Measurements from ENCODE around the gene KANK2.

GRCh38 chr19:11115895-11116446 is 81.4 kb downstream of the KANK2 start:
- TF ChIP-seq, protein P1, sequence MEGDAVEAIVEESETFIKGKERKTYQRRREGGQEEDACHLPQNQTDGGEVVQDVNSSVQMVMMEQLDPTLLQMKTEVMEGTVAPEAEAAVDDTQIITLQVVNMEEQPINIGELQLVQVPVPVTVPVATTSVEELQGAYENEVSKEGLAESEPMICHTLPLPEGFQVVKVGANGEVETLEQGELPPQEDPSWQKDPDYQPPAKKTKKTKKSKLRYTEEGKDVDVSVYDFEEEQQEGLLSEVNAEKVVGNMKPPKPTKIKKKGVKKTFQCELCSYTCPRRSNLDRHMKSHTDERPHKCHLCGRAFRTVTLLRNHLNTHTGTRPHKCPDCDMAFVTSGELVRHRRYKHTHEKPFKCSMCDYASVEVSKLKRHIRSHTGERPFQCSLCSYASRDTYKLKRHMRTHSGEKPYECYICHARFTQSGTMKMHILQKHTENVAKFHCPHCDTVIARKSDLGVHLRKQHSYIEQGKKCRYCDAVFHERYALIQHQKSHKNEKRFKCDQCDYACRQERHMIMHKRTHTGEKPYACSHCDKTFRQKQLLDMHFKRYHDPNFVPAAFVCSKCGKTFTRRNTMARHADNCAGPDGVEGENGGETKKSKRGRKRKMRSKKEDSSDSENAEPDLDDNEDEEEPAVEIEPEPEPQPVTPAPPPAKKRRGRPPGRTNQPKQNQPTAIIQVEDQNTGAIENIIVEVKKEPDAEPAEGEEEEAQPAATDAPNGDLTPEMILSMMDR (IDR thresholded peaks at IDR 0.05; ENCODE audit: low read length): no peak
- no peak for TF ChIP-seq EZH2 (IDR thresholded peaks at IDR 0.05; ENCODE audit: borderline replicate concordance, low read length)

Measured in OCI-LY1 (cell line).